ENCODE measurements around the gene PROSER2.

- TF ChIP-seq CTCF (IDR thresholded peaks at IDR 0.05; ENCODE audit: low read depth, low read length, poor library complexity, severe bottlenecking), result no peak
- no peak for TF ChIP-seq EZH2phosphoT487 (IDR thresholded peaks at IDR 0.05; ENCODE audit: borderline replicate concordance, low read length)
Measured at GRCh38 chr10:11822026-11822756, 965 bp upstream of the PROSER2 start.
